Stimulated activated CD4-positive, alpha-beta T cell treated with anti-CD3 and anti-CD28 coated beads, Interleukin-4, amount 100 ng/mL, for 48 hours (primary cell): Measurements from ENCODE around the gene TAPT1.
A peak's percentile ranks its signal among the peaks of the same experiment; 100 is the strongest.

Source experiments
- DNase-seq, 2 donors: peaks; one replicate each; pipeline ENCODE4 v3.0.0-alpha.2; 2020; ENCODE audit warnings: low read depth in 2 of 2

TAPT1 gene

GRCh38 chr4:16136827-16137226, 89.4 kb downstream of the TAPT1 start:
- no peak for DNase-seq

GRCh38 chr4:16136311-16136710, 90.0 kb downstream of the TAPT1 start:
- no peak for DNase-seq

DNA sequence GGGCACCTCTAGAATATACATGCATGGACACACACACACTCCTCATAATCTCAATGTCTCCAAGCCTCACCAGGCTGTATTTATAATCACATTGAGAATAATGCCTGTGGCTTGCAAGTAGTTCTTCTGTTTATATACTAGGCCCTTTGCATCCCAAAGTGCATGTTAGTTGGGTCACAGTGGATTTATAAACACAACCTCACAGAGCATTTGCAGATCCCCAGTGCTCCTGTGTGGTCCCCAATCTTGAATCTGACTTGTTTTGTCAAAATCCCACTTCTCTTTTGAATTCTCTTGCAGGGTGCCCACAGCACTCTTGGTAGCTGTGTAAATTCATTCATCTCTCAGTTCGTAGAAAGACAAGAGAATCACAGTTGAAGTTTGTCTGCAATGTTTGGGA, 92.9 kb downstream of the TAPT1 start:
- DNase-seq: no peak

GRCh38 chr4:16131293-16131692, 95.0 kb downstream of the TAPT1 start:
- no peak for DNase-seq

DNA sequence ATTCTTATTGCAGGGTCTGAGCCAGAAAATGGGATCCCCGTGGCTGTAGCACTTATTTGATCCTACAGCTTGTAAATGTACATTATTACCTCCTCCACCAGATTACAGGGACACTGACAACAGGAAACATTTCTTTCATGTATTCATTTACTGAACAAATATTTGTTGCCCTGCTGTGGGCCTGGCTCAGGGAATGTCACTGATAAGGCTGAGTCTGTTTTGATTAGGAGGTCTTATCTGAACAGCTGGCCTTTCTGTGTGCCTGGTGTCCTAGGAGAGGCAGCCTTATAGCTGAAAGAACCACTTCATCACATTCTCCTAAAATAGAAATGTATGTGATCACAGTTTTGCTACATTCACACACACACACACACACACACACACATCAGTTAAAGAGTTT, 96.9 kb downstream of the TAPT1 start:
- DNase-seq: no peak

DNA sequence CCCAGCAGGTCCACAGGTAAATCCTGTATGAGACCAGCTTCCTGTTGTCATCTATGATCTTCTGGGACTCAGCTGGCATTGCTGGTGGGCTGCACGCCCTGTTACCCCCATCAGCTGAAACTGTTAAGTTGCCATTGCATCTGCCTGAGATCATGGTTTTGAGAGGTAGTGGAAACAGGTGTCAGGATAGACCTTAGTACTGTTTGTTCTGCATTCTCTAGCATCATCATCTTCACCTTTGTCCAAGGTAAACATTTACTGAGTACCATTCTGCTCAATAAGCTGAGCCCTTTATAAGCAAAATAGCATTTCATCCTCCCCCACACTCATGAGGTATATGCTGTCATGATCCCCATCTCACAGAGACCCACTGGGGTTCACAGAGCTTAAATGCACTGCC, 99.6 kb downstream of the TAPT1 start:
- DNase-seq: no peak

DNA sequence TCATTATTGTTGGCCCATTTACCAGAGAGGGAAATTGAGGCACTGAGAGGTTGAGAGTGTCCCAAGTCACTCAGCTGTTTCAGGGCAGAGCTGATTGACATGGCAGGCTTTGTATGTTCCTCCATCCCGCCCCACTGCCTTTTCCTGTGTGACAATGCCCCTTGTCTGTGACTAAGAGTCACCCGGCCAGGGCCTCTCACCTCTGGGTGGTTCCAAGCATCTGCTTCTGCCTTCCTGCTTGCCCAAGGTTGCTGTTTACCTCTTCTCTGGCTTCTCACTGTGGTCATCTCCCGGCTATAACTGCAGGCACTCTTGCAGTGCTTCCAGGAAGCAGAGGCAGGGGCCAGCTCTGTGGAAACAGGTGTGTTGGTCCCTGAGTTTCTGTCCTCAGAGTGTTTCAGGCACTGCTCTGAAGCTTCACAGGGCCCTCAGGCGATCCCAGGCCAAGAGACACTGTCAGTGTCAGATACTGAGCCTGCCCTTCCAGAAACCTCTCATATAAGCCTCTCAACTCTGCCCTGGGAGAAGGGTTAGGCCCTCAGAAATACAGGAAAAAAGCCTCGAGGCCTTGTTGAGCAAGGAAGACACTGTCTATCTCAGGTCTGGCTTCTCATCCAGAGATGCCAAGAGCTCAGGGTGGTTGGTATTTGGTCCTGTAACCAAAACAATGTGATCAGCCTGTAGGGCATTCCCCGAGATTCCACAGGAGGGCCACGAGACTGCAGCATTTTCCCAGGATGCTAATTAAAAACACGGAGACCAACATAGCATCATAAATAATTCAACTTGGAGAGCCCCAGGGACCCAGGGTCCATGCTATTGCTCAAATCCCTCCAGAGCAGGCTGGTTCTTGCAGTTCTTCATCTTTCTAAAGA, 100.5 kb downstream of the TAPT1 start:
- no peak for DNase-seq

DNA sequence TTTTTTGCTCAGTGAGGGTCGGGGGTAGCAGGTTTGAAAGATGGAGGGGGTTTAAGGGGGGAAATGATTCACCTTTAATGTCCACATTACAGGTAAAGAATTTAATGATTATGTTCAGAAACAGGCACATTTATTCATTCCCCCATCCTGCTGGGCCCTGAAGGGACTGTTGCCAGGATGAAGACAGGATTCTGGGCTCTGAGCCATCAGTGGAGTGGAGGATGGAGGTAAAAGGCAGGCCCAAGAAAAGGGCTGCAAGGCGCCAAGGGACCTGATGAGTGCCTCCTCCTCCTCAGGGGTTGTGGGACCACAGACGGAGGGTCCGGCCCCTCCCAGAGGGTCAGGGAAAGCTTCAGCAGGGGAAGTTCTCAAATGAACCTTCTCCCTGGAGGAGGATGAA, 102.0 kb downstream of the TAPT1 start:
- no peak for DNase-seq

DNA sequence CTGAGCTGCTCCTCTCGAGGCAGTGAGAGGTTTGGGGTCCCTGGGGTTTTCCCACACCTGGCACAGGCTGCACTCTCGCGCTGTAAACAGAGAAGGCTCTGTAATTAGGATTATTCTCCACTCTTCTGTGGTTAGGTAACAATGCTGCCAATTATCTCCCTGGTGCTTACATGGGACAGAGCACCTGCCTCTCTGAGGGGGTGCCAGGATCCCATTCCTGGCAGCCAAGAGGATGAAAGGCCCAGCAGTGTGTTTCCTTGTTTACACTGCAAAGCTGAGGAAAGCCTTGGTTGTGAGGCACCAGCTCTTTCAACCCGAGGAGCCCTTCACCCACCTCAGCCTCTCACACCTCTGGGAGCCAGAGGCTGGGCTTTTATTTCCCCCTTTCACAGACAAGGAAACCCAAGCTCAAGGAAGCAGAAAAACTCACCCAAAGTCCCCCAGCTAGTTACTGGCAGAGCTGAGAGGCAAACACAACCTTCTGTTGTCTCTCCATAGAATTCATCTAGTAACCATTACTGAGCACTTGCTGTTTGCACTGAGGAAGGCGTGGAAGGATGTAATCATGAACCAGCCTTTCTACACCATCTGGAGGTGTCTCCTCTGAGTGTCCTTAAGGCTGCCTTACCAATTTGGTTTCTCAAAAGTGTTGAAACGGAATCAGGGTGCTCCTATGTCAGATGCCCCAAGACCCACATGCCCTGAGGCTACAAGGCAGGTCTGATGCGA, 102.8 kb downstream of the TAPT1 start:
- no peak for DNase-seq

GRCh38 chr4:16122784-16123183, 103.5 kb downstream of the TAPT1 start:
- DNase-seq: peak in 1 of 2 donors; percentile 8

DNA sequence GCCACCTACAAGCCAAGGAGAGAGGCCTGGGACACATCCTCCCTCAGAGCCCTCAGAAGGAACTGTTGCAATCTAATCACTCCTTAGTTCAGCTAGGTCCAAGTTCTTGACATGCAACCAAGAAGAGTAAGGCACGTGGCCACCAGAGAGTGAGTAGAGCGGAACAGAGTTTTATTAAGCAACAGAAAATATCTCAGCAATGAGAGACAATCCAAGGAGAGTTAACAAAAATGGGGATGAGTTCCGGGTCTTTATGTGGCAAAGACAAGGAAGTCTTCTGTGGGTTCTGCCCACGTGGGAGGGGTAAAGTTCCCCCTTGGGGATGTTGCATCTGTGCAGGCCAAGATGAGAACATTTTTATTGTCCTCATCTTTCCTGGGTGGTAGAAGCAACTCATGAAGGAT, 104.0 kb downstream of the TAPT1 start:
- DNase-seq: no peak

DNA sequence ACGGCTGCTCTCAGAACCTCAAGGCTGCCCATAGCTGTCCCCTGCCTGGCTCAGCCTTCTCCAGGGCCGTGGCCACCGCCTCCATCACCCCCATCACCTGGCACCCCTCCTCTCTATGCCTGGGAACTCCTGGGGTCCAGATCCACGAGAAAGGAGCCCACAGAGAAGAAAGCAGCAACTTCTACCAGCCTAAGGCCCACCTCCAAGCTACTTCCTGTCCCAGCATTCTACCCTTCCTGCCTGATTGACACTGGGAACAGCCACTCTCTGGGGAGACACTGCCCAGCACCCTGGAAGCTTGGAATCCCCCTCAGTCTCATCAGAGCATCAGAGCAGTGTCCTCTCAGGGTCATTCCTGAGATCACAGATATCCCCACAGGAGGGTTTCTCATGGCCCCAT, 105.6 kb downstream of the TAPT1 start:
- no peak for DNase-seq

GRCh38 chr4:16119981-16120380, 106.3 kb downstream of the TAPT1 start:
- no peak for DNase-seq

DNA sequence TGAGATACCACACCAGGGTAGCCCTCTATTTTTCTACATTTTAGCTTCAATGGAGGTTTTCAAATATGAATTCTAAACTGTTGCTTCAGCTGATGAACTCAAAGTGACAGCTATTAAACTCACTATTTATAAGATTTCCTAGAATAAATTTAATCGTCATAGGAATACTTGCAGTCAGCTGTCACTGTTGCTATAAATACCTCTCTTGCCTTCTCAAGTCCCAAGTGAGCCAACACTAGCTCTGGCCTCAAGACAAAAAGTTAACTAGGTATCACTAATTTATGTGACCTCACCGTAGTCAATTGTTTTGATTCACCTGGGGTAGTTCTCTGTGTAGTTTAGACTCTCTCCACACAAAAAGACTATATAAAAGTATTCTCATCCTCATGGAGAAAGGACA, 108.2 kb downstream of the TAPT1 start:
- DNase-seq: no peak

- DNase-seq: no peak
Observed at GRCh38 chr4:16117164-16117563, 109.1 kb downstream of the TAPT1 start.

- no peak for DNase-seq
Observed at GRCh38 chr4:16116493-16116990, 109.7 kb downstream of the TAPT1 start.

- no peak for DNase-seq
Observed at GRCh38 chr4:16116019-16116418, 110.3 kb downstream of the TAPT1 start.

DNA sequence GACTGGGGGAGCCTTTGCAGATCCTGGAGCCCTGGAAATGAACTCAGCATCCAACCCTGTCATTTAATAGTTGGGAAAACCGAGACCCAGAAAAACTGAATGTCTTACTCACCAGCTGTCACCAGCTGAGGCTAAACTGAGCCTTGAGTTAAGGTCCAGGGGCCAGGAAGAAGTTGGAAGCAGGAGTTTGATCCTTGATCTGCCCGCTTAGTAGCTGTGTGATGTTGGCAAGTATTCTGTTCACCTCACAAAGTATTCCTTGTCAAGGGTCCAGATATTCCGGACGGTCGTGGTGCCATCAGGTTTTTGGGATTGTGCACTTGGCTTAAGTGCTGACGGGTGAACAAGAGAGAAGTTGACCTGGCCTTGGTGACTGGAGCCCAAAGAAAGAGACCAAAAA, 111.7 kb downstream of the TAPT1 start:
- no peak for DNase-seq

DNA sequence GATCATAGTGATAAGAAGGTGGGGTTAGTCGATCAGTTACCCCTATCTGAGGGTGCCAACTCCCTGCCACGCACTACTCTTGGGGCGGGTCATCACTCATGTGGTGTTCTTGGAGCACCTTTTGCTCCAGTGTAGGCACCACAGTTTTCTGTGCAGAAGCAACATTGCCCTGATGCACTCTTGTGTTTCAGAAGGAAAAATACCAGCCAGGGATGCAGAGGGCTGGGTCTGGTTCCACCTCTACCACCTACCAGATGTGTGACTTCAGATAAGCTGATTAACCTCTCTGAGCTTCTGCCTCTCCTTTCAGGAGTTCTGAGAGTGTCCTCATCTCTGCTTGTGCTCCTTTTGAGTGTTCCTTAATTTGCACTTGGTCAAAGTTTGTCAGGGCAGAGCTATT, 112.5 kb downstream of the TAPT1 start:
- DNase-seq: no peak

DNA sequence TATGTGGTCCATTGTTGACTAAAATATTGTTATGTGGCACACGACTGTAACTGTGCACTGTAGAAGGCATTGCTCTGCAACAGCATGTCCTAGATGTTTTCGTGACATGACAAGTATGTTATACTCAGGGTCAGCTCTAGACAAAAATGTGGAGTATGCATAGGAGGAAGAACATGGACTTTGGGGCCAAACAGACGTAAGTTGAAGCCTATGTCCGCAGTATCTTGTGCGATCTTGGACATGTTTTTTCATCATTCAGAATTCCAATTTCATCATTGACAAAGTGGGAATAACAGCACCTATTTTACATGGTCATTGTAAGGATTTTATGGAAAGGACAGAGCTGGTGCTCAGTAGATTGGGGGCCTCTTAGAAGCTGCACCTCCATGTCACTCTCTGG, 114.7 kb downstream of the TAPT1 start:
- DNase-seq: no peak

- no peak for DNase-seq
Observed at GRCh38 chr4:16110661-16111290, 115.5 kb downstream of the TAPT1 start.
